Fibroblast of peridontal ligament (primary cell): Measurements from ENCODE around the gene IPO7.
"Not testable (repeated sequence)": the region's sequence is repeated elsewhere in the genome, so short reads cannot be mapped to it uniquely, and the experiment has no call there.

Source experiments
- DNase-seq: peaks from one replicate; pipeline ENCODE4 v3.0.0-alpha.2; 2010; ENCODE audit errors: extremely low read depth

The IPO7 gene

GRCh38 chr11:9397746-9398680 is 13.6 kb downstream of the IPO7 start:
- no peak for DNase-seq

- peak; percentile 47 for DNase-seq
These were observed 15.0 kb downstream of the IPO7 start for GRCh38 chr11:9399466-9399865.

- DNase-seq = not testable (repeated sequence)
These were observed 17.4 kb downstream of the IPO7 start for GRCh38 chr11:9401884-9402283.

- DNase-seq = no peak
These were observed 44.3 kb downstream of the IPO7 start for GRCh38 chr11:9428706-9429105.

GRCh38 chr11:9438611-9439010 is 54.2 kb downstream of the IPO7 start:
- no peak for DNase-seq

GRCh38 chr11:9446230-9446629 is 61.8 kb downstream of the IPO7 start:
- DNase-seq = no peak

GRCh38 chr11:9448576-9449352 is 64.3 kb downstream of the IPO7 start:
- DNase-seq = no peak

- DNase-seq = not testable (repeated sequence)
These were observed 67.6 kb downstream of the IPO7 start for GRCh38 chr11:9452023-9452422.

- DNase-seq = no peak
These were observed 71.3 kb downstream of the IPO7 start for GRCh38 chr11:9455722-9456121.

- peak; percentile 78 for DNase-seq
These were observed 75.3 kb downstream of the IPO7 start for GRCh38 chr11:9459667-9460321.

- peak; percentile 100 for DNase-seq
These were observed 76.0 kb downstream of the IPO7 start, which contains the start of gene ZNF143 for GRCh38 chr11:9460322-9461062. Gene ZNF143 (plus strand): TSS chr11:9461012. CDS start chr11:9471309, 10,297 bp downstream.

- peak; percentile 90 for DNase-seq
These were observed 76.8 kb downstream of the IPO7 start for GRCh38 chr11:9461063-9461759.

GRCh38 chr11:9461760-9462134 is 77.3 kb downstream of the IPO7 start:
- DNase-seq = peak; percentile 49

GRCh38 chr11:9462172-9462799 is 77.8 kb downstream of the IPO7 start:
- DNase-seq = peak; percentile 48

- no peak for DNase-seq
These were observed 78.5 kb downstream of the IPO7 start for GRCh38 chr11:9462806-9463537.

- DNase-seq = no peak
These were observed 86.3 kb downstream of the IPO7 start for GRCh38 chr11:9470765-9471164.

- no peak for DNase-seq
These were observed 89.0 kb downstream of the IPO7 start for GRCh38 chr11:9473408-9473807.

GRCh38 chr11:9479899-9480298 is 95.4 kb downstream of the IPO7 start:
- no peak for DNase-seq

- peak; percentile 83 for DNase-seq
These were observed 104.8 kb downstream of the IPO7 start for GRCh38 chr11:9489080-9489765.
